ENCODE data around the gene NPPB. TPM values are rescaled to one million over a fixed set of nuclear protein-coding genes. Genes with fewer than 3 reads are reported as not detected.
A peak's percentile ranks its signal among the peaks of the same experiment; 100 is the strongest.

Gene NPPB
- total and polyA plus RNA-seq, 9 of the 15 experiments (the other 6 are each of a cell fraction or from before 2014, with no cell fraction given) = not detected

- TF ChIP-seq E2F8 (IDR thresholded peaks at IDR 0.05; ENCODE audit: low read depth, partially characterized antibody) (no peak), SIN3A (IDR thresholded peaks at IDR 0.05; ENCODE audit: borderline replicate concordance in 2 of 2, control insufficient read depth in 1 of 2, low read depth in 2 of 2, low read length in 2 of 2) (no peak), ZNF785 (CRISPR knock-in tag; IDR thresholded peaks at IDR 0.05) (no peak), HMG20B (CRISPR knock-in tag; IDR thresholded peaks at IDR 0.05) (no peak), MYC (IDR thresholded peaks at IDR 0.05; ENCODE audit: low read depth, low read length) (no peak; the same call in 1 of the 2 replicates), MYC (CRISPR knock-in tag; IDR thresholded peaks at IDR 0.05; ENCODE audit: borderline replicate concordance, low read depth) (no peak), ZNF584 (CRISPR knock-in tag; IDR thresholded peaks at IDR 0.05; ENCODE audit: low read depth) (peak; percentile 71; the same call in 1 of the 2 replicates), CCAR2 (IDR thresholded peaks at IDR 0.05; ENCODE audit: low read depth, low read length) (no peak), EHMT2 (IDR thresholded peaks at IDR 0.05) (no peak), ZNF75A (CRISPR knock-in tag; IDR thresholded peaks at IDR 0.05) (0 out of 2 replicates have a peak, but pooled peaks have one; percentile 11), ZBTB17 (CRISPR knock-in tag; IDR thresholded peaks at IDR 0.05) (0 out of 2 replicates have a peak, but pooled peaks have one; percentile 55), CTBP1 (IDR thresholded peaks at IDR 0.05; ENCODE audit: borderline replicate concordance) (no peak), NCOA1 (IDR thresholded peaks at IDR 0.05; ENCODE audit: low read depth) (no peak), ZNF507 (tag; conservative IDR thresholded peaks at IDR 0.05) (no peak), HSF4 (CRISPR knock-in tag; IDR thresholded peaks at IDR 0.05; ENCODE audit: borderline replicate concordance) (peak; percentile 54; the same call in 1 of the 2 replicates), ZNF184 (CRISPR knock-in tag; IDR thresholded peaks at IDR 0.05) (no peak)
- TF ChIP-seq, protein P1, sequence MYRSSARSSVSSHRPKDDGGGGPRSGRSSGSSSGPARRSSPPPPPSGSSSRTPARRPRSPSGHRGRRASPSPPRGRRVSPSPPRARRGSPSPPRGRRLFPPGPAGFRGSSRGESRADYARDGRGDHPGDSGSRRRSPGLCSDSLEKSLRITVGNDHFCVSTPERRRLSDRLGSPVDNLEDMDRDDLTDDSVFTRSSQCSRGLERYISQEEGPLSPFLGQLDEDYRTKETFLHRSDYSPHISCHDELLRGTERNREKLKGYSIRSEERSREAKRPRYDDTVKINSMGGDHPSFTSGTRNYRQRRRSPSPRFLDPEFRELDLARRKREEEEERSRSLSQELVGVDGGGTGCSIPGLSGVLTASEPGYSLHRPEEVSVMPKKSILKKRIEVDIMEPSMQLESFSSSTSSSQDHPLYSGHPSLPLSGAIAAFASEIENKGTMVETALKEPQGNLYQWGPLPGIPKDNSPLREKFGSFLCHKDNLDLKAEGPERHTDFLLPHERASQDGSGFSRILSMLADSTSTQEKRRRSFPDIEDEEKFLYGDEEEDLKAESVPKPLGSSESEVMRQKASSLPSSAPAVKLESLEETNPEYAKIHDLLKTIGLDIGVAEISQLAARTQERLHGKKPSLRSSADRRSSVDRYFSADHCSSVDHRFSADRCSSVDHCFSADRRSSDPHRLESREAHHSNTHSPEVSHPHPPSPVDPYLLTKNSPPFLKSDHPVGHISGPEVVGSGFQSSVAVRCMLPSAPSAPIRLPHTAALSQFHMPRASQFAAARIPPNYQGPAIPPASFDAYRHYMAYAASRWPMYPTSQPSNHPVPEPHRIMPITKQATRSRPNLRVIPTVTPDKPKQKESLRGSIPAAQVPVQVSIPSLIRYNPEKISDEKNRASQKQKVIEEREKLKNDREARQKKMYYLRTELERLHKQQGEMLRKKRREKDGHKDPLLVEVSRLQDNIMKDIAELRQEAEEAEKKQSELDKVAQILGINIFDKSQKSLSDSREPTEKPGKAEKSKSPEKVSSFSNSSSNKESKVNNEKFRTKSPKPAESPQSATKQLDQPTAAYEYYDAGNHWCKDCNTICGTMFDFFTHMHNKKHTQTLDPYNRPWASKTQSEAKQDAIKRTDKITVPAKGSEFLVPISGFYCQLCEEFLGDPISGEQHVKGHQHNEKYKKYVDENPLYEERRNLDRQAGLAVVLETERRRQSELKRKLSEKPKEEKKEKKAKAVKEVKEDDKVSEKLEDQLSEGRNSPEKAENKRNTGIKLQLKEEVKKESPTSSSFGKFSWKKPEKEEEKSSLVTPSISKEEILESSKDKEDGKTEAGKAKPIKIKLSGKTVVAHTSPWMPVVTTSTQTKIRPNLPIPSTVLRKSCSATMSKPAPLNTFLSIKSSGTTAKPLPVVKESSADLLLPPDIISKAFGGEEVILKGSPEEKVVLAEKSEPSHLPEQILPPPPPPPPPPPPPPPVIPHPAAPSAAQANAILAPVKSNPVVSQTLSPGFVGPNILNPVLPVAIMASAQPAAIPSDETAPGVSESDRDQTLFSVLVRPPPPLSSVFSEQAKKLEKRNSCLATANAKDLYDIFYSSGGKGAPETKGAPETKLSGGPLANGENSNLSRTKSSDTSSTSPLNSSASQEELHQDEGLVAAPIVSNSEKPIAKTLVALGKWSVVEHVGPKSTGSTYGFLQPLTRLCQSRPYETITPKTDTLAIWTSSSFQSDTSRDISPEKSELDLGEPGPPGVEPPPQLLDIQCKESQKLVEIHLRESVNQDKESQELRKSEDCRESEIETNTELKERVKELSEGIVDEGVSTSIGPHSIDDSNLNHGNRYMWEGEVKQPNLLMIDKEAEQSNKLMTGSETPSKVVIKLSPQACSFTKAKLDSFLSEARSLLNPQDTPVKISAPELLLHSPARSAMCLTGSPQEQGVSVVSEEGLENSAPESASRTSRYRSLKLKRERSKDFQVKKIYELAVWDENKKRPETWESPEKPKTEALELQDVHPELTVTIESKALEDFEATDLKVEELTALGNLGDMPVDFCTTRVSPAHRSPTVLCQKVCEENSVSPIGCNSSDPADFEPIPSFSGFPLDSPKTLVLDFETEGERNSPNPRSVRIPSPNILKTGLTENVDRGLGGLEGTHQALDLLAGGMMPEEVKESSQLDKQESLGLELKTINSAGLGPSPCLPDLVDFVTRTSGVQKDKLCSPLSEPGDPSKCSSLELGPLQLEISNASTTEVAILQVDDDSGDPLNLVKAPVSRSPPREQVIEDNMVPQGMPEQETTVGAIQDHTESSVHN (IDR thresholded peaks at IDR 0.05; ENCODE audit: borderline replicate concordance in 1 of 2, low read depth in 1 of 2) = no peak
These were observed 22.4 kb upstream of the NPPB start (continued) for GRCh38 chr1:11880911-11881748.

Data from K562 (cell line).